GM12874 (cell line): ENCODE measurements around the gene HSPG2.

Experiments used
- CTCF ChIP-seq: IDR thresholded peaks from 2 replicates; pipeline ENCODE4 v1.5.1; 2011; ENCODE audit warnings: low read depth, mild to moderate bottlenecking, control low read depth, low read length, moderate library complexity; ENCODE audit not compliant: insufficient read depth

The HSPG2 gene

DNA sequence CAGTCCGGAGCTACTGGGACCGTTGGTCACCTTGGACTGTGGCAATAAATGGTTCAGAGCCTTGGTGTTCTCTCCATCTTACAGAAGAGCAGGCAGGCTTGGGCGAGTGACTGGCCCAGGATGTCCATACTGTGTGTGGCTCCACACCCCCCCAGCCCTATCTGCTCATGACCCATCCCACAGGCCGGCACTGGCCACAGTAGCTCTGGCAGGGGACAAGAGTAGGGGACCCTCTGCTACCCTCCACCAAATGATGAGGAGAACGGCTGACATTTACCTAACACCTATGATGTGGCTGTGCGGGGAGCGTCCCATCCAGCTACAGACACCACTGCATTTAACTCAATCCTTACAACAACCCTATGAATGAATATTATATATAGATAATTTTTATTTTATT lies 111.7 kb downstream of the HSPG2 start:
- TF ChIP-seq CTCF, result no peak

DNA sequence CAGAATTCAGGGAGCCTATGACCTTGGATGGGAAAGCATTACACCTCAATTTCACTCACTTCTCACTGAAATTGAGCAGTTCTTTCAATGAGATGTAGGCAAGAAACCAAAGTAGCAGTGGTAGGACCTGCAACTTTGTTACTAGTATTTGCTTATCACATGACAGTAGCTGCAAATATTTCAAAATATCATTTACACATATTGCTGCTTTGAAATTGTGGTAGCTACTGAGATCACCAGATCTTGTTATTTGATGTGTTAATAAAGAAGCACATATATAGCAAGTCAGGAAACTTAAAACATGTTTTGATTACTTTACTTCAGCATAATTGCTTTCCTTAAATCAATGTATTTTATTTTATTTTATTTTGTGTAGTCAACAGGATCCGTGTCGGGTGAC lies 112.2 kb downstream of the HSPG2 start:
- no peak for TF ChIP-seq CTCF

GRCh38 chr1:21823980-21824702 lies 113.0 kb downstream of the HSPG2 start:
- TF ChIP-seq CTCF, result no peak

- no peak for TF ChIP-seq CTCF
These were observed 113.7 kb downstream of the HSPG2 start for GRCh38 chr1:21823206-21823979.

GRCh38 chr1:21822349-21822748 lies 114.8 kb downstream of the HSPG2 start:
- no peak for TF ChIP-seq CTCF

GRCh38 chr1:21821385-21822019 lies 115.6 kb downstream of the HSPG2 start:
- no peak for TF ChIP-seq CTCF

DNA sequence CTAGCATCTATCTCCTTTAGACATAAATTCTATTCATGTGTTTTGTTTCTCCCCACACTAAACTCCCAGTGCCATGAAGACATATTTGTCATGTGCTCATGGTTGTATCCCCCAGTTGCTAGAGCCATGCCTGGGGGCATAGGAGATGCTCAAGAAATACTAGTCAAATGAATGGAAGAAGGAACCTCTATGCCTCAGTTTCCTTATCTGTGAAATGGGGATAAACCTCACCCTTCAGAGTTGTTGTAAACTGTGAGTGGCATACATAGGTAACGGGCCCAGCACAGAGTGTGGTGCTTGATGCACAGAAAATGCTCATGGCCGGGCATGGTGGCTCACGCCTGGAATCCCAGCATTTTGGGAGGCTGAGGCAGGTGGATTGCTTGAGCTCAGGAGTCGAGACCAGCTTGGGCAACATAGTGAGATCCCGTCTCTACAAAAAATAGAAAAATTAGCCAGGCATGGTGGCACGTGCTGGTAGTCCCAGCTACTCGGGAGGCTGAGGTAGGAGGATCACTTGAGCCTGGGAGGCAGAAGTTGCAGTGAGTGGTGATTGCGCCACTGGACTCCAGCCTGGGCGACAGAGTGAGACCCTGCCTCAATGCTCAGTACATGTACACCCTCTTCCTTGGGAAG lies 116.4 kb downstream of the HSPG2 start:
- no peak for TF ChIP-seq CTCF
